Spleen (tissue), 11 donors: Measurements from ENCODE around the gene PDE10A. TPM values are rescaled to one million over a fixed set of nuclear protein-coding genes. Genes with fewer than 3 reads are reported as not detected.
"Not testable (repeated sequence)": the region's sequence is repeated elsewhere in the genome, so short reads cannot be mapped to it uniquely, and the experiment has no call there.

Experiments
- DNase-seq: peaks from one replicate; pipeline ENCODE4 v3.0.0-alpha.2; 2020
- H3K27ac ChIP-seq, 8 donors: fragments of 200-600 bp; sonication (generic) in 7 of 8; 1 replicate in 4 of 8; 2 replicates in 4 of 8; pipeline versions ENCODE4 v1.5.0 to v1.8.0; 2016 to 2021; ENCODE audit warnings: inconsistent platforms in 4 of 8, mild to moderate bottlenecking in 4 of 8, moderate library complexity in 1 of 8
- H3K27me3 ChIP-seq, 7 donors: fragments of 200-600 bp; sonication (generic) in 6 of 7; replicated peaks in 1 of 7; 1 replicate in 4 of 7; 2 replicates in 3 of 7; pipeline versions ENCODE4 v1.5.0 to v1.8.0; 2016 to 2021; ENCODE audit warnings: inconsistent platforms in 3 of 7, mild to moderate bottlenecking in 1 of 7
- H3K36me3 ChIP-seq, 6 donors: fragments of 200-600 bp; sonication (generic) in 5 of 6; 1 replicate in 4 of 6; 2 replicates in 2 of 6; pipeline versions ENCODE4 v1.5.0 to v1.8.0; 2016 to 2021; ENCODE audit warnings: inconsistent platforms in 2 of 6
- H3K4me1 ChIP-seq, 6 donors: fragments of 200-600 bp; sonication (generic) in 5 of 6; 1 replicate in 3 of 6; 2 replicates in 3 of 6; pipeline versions ENCODE4 v1.5.0 to v1.8.0; 2016 to 2021; ENCODE audit warnings: inconsistent platforms in 3 of 6
- H3K4me3 ChIP-seq, 8 donors: fragments of 200-600 bp; sonication (generic) in 7 of 8; 1 replicate in 4 of 8; 2 replicates in 4 of 8; pipeline versions ENCODE4 v1.5.0 to v1.8.0; 2016 to 2021; ENCODE audit warnings: inconsistent platforms in 4 of 8, mild to moderate bottlenecking in 4 of 8, moderate library complexity in 2 of 8
- H3K9me3 ChIP-seq, 8 donors: fragments of 200-600 bp; sonication (generic) in 7 of 8; 1 replicate in 4 of 8; 2 replicates in 4 of 8; pipeline versions ENCODE4 v1.5.0 to v1.8.0; 2016 to 2021; ENCODE audit warnings: inconsistent platforms in 4 of 8
- POLR2A ChIP-seq, 3 donors: fragments of 450-650 bp; IDR thresholded peaks; one replicate each; pipeline ENCODE4 v1.5.1; 2017; ENCODE audit warnings: antibody characterized with exemption in 3 of 3, mild to moderate bottlenecking in 1 of 3
- POLR2AphosphoS5 ChIP-seq, 3 donors: sonication (generic); formaldehyde crosslinking; IDR thresholded peaks; one replicate each; pipeline ENCODE4 v1.5.1; 2017; ENCODE audit warnings: antibody characterized with exemption in 3 of 3
- WGBS, 5 donors: extraction: QIAGEN DNeasy Blood & Tissue Kit in 3 of 5; methylation state at CpG; one replicate each; pipeline versions ENCODE4 v1.1.5 to v1.1.7; 2013 to 2018; 5-methylcytosine and 5-hydroxymethylcytosine counted together
- intact Hi-C: fragments of 100-400 bp; cut with DNase I; formaldehyde crosslinking; loops from one replicate; pipeline ENCODE4 v1.15.0; 2023; ENCODE audit warnings: low total_unique reads
- polyA plus RNA-seq, 3 donors: library from polyadenylated mRNA; stranded (reverse); fragments of 200-250 nt; gene quantifications; one replicate each; pipeline ENCODE4 v1.2.1, GENCODE V29; 2013
- total RNA-seq, 7 donors: library from RNA; depleted of rRNA in 3 of 7; stranded (reverse); fragments of >200 nt in 3 of 7; fragmentation: NEBNext Ultra II Directional in 4 of 7; extraction: Animal tissue kit (Norgen Biotek cat#: 25700) in 4 of 7; gene quantifications; one replicate each; pipeline versions ENCODE4 v1.1.0 to v1.2.1, GENCODE V29; 2016 to 2021
- TF ChIP-seq, protein P1 (sequence below), 11 experiments: fragments of 200-600 bp in 7 of 11; fragments of 450-650 bp in 4 of 11; sonication (generic) in 4 of 11; IDR thresholded peaks in 8 of 11; conservative IDR thresholded peaks in 3 of 11; 1 replicate in 7 of 11; 2 replicates in 4 of 11; pipeline versions ENCODE4 v1.4.0 to v1.8.0; 2016 to 2021; ENCODE audit warnings: antibody characterized with exemption in 11 of 11, inconsistent platforms in 4 of 11, mild to moderate bottlenecking in 1 of 11
- donor health status: healthy with polysubstance abuse.
- donor health status: DM: no; HTN: no; CAD: no; lungs with moderate emphysema.
- donor health status: DM: no; HTN: no; CAD: no.
- donor health status: Bipolar disorder and iron deficiency.
- donor health status: healthy.
- donor health status: DM: no; HTN: no; CAD: no.
- donor health status: DM: yes; HTN: yes; CAD: no.

Gene PDE10A
- total and polyA plus RNA-seq, 10 donors, result 1.1 to 28.2 (median 9.6) TPM

DNA sequence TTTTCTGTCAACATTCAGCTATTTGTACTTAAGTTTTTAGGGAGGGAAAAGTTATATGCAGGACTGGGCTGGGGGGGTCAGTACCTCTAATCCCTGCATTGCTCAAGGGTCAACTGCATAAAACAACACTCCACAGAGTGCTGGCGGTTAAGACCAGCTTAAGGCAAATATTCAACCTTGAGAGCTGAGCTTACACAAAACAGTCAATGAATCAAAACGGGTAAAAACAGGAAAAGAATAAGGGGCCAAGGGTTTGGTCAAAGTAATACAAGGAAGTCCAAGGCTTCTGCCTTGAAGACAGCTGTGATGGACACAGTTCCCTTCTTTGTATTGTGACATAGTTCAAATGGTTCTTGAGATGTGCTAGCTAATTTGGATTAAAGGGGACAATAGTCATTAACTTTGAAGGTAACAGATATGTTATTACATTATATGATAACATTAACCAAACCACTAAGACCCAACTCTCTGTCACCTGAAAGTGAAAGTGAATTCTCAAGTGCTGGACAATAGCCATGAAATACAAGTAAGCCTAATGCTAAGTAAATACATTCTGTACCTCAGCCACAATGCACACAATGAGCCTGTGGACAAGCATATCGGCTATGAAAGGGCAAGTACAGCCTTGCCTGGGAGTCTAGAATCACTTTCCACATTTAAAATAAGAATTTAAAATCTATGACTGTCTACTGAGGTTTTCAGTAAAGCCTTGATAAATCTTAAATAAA, 106.8 kb downstream of the PDE10A start:
- 29 to 46% (median 36%) methylated on average over 3 of the region's 3 CpGs for WGBS, 5 donors

DNA sequence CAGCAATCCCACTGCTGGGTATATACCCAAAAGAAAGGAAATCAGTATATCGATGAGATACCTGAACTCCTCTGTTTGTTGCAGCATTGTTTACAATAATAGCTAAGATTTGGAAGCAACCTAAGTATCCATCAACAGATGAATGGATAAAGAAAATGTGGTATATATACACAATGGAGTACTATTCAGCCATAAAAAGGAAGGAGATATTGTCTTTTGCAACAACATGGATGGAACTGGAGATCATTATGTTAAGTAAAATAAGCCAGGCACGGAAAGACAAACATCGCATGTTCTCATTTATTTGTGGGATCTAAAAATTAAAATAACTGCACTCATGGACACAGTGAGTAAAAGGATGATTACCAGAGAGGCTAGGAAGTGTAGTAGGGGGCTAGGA, 108.4 kb downstream of the PDE10A start:
- intact Hi-C loops, H3K27ac ChIP-seq, H3K4me1 ChIP-seq, DNase-seq, H3K27me3 ChIP-seq, H3K9me3 ChIP-seq, H3K4me3 ChIP-seq, H3K36me3 ChIP-seq: not testable (repeated sequence)
- WGBS, 5 donors, result 89 to 97% (median 93%) methylated on average over 3 of the region's 3 CpGs

More for the DNA sequence above, 106.8 kb downstream of the PDE10A start:
- Histone ChIP-seq H3K4me1 (peaks cover 0 to 10% (median 2%) of the 10 kb centered on the region in 6 donors), H3K36me3 (no peaks in the 10 kb centered on the region), H3K27ac (peak overlapping the region in 5 of 8 donors; percentile 13 to 61 (median 39)), H3K9me3 (peaks cover 0 to 15% (median 4%) of the 10 kb centered on the region in 8 donors), H3K27me3 (no peaks in the 10 kb centered on the region), H3K4me3 (peak overlapping the region in 1 of 8 donors; percentile 2)
- TF ChIP-seq, protein P1, sequence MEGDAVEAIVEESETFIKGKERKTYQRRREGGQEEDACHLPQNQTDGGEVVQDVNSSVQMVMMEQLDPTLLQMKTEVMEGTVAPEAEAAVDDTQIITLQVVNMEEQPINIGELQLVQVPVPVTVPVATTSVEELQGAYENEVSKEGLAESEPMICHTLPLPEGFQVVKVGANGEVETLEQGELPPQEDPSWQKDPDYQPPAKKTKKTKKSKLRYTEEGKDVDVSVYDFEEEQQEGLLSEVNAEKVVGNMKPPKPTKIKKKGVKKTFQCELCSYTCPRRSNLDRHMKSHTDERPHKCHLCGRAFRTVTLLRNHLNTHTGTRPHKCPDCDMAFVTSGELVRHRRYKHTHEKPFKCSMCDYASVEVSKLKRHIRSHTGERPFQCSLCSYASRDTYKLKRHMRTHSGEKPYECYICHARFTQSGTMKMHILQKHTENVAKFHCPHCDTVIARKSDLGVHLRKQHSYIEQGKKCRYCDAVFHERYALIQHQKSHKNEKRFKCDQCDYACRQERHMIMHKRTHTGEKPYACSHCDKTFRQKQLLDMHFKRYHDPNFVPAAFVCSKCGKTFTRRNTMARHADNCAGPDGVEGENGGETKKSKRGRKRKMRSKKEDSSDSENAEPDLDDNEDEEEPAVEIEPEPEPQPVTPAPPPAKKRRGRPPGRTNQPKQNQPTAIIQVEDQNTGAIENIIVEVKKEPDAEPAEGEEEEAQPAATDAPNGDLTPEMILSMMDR (IDR thresholded peaks at IDR 0.05 in 8 of 11, conservative IDR thresholded peaks at IDR 0.05 in 3 of 11), result no peak
- no peak for TF ChIP-seq POLR2A (IDR thresholded peaks at IDR 0.05)
- no peak for TF ChIP-seq POLR2AphosphoS5 (IDR thresholded peaks at IDR 0.05)
- no peak for DNase-seq
- intact Hi-C loops, result no loop called here

DNA sequence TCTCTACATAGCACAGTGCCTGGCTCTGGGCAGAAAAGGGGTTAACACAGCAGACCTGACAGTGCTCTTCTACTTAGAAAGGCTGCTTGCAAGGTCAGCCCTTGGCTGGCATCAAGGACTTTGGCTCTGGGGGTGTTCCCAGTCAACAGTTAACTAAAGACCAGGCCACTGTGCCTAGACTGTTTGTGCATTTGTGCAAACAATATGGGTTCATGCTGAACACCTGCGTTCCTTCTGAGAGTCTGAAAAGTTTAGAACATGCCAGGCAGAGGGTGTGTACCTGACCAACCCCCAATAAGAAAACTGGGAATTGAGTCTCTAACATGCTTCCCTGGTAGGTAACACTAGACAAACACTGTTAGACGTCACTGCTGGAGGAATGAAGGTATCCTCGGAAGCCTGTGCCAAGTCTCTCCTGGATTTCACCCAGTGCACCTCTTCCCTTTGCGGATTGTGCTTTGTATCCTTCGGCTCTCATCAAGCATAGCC, 110.7 kb downstream of the PDE10A start:
- Histone ChIP-seq H3K4me1 (peaks cover 0 to 10% (median 2%) of the 10 kb centered on the region in 6 donors), H3K27me3 (no peaks in the 10 kb centered on the region), H3K4me3 (no peak overlapping the region), H3K9me3 (no peaks in the 10 kb centered on the region), H3K36me3 (no peaks in the 10 kb centered on the region), H3K27ac (no peak overlapping the region)
- intact Hi-C loops, result no loop called here
- no peak for DNase-seq
- WGBS, 5 donors, result 72 to 88% (median 82%) methylated on average over 5 of the region's 5 CpGs
- TF ChIP-seq POLR2A (IDR thresholded peaks at IDR 0.05), result no peak
- TF ChIP-seq POLR2AphosphoS5 (IDR thresholded peaks at IDR 0.05), result no peak
- TF ChIP-seq, protein P1 (IDR thresholded peaks at IDR 0.05 in 8 of 11, conservative IDR thresholded peaks at IDR 0.05 in 3 of 11), result no peak

DNA sequence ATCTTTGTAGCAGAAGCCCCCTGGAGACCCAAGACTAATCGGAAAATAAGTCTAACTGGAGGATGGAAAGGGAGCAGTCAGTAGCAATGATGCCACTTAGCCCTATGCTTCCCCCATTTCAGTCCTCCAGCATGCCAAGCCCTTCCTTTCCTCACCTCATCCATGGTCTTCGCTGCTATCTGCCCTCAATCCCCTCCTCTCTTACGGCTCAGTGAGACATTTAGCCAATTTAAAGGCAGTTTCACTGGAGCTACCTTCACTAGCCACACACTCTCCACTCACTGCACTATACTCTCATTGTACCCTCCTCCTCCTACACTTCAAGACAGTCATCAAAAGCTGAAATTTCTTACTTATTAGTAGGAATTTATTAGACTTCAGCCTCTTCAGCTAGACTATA, 111.2 kb downstream of the PDE10A start:
- H3K4me3 ChIP-seq, result no peak overlapping the region
- intact Hi-C loops, result no loop called here
- no peaks in the 10 kb centered on the region for H3K36me3 ChIP-seq
- TF ChIP-seq, protein P1 (IDR thresholded peaks at IDR 0.05 in 8 of 11, conservative IDR thresholded peaks at IDR 0.05 in 3 of 11), result no peak
- TF ChIP-seq POLR2AphosphoS5 (IDR thresholded peaks at IDR 0.05) (no peak), POLR2A (IDR thresholded peaks at IDR 0.05) (no peak)
- no peaks in the 10 kb centered on the region for H3K27me3 ChIP-seq
- no peaks in the 10 kb centered on the region for H3K9me3 ChIP-seq
- no peak for DNase-seq
- WGBS, 5 donors, result 63 to 84% (median 69%) methylated on average over 3 of the region's 3 CpGs
- H3K4me1 ChIP-seq, result peaks cover 0 to 8% (median 2%) of the 10 kb centered on the region in 6 donors
- no peak overlapping the region for H3K27ac ChIP-seq
